H1 (cell line): ENCODE results near the gene GPC3. TPM values are rescaled to one million over a fixed set of nuclear protein-coding genes. Genes with fewer than 3 reads are reported as not detected.

ENCODE experiments used
- CTCF ChIA-PET: fragments of 300-600 bp; sonication (Branson Sonifier 250); formaldehyde crosslinking; loops from one replicate; lab custom pipeline; 2021; ENCODE audit not compliant: partially characterized antibody; lab: Charles Lee
- POLR2A ChIA-PET: fragments of 300-600 bp; sonication (Branson Sonifier 250); formaldehyde crosslinking; loops from one replicate; lab custom pipeline; 2021; ENCODE audit warnings: inconsistent platforms; ENCODE audit not compliant: partially characterized antibody; lab: Charles Lee
- DNase-seq, 2 experiments: peaks; one replicate each; pipeline versions ENCODE4 v3.0.0 to v3.0.0-alpha.2; 2010 to 2022; ENCODE audit warnings: low spot score in 2 of 2, low read depth in 1 of 2, mixed read lengths in 1 of 2
- FAIRE-seq: peaks from 2 replicates; lab custom pipeline; 2011; peaks lifted over from hg19 to GRCh38; lab: Jason Lieb, UNC
- H2AFZ ChIP-seq: 2 replicates; pipeline ENCODE4 v1.8.1; 2012; ENCODE audit warnings: low read length, inconsistent platforms
- H2AK5ac ChIP-seq: 2 replicates; pipeline ENCODE4 v1.6.1; 2013; ENCODE audit warnings: low read depth, low read length
- H2BK120ac ChIP-seq: replicated peaks from 2 replicates; pipeline ENCODE3; 2013; ENCODE audit warnings: low read depth, low read length, inconsistent platforms
- H2BK12ac ChIP-seq: 2 replicates; pipeline ENCODE4 v1.6.1; 2013; ENCODE audit warnings: low read depth, low read length
- H2BK15ac ChIP-seq: 2 replicates; pipeline ENCODE4 v1.6.1; 2013; ENCODE audit warnings: low read length
- H2BK20ac ChIP-seq: 2 replicates; pipeline ENCODE4 v1.6.1; 2013; ENCODE audit warnings: low read length
- H2BK5ac ChIP-seq: 2 replicates; pipeline ENCODE4 v1.6.1; 2013; ENCODE audit warnings: low read depth, low read length
- H3K14ac ChIP-seq: 2 replicates; pipeline ENCODE4 v1.6.1; 2013; ENCODE audit warnings: inconsistent platforms; ENCODE audit not compliant: insufficient read length
- H3K18ac ChIP-seq: 2 replicates; pipeline ENCODE4 v1.6.1; 2013; ENCODE audit warnings: low read length; ENCODE audit errors: extremely low read depth
- H3K23ac ChIP-seq: 2 replicates; pipeline ENCODE4 v1.6.1; 2013; ENCODE audit warnings: inconsistent platforms; ENCODE audit not compliant: insufficient read length
- H3K23me2 ChIP-seq: 2 replicates; pipeline ENCODE4 v1.6.1; 2013; ENCODE audit warnings: low read depth, low read length
- H3K27ac ChIP-seq: 2 replicates; pipeline ENCODE4 v1.6.1; 2011; ENCODE audit warnings: low read depth, low read length, inconsistent platforms
- H3K27me3 ChIP-seq, 4 experiments: replicated peaks in 1 of 4; 1 replicate in 1 of 4; 2 replicates in 3 of 4; pipeline versions ENCODE4 v1.6.1 to v1.8.1; 2011 to 2013; ENCODE audit warnings: low read length in 3 of 4, mild to moderate bottlenecking in 3 of 4, inconsistent platforms in 2 of 4, mixed read lengths in 2 of 4, moderate library complexity in 1 of 4; ENCODE audit not compliant: control insufficient read depth in 3 of 4, insufficient read depth in 3 of 4; ENCODE audit errors: extremely low read depth in 1 of 4
- H3K36me3 ChIP-seq, 4 experiments: 2 replicates each; pipeline versions ENCODE4 v1.6.1 to v1.8.1; 2011 to 2013; ENCODE audit warnings: mild to moderate bottlenecking in 4 of 4, low read length in 3 of 4, moderate library complexity in 2 of 4, control low read depth in 1 of 4, inconsistent platforms in 1 of 4; ENCODE audit not compliant: insufficient read depth in 4 of 4, control insufficient read depth in 2 of 4
- H3K4ac ChIP-seq: replicated peaks from 2 replicates; pipeline ENCODE3; 2013; ENCODE audit warnings: low read length, low read depth, mixed read lengths, inconsistent platforms; ENCODE audit not compliant: insufficient read length
- H3K4me1 ChIP-seq, 4 experiments: replicated peaks in 1 of 4; 1 replicate in 1 of 4; 2 replicates in 3 of 4; pipeline versions ENCODE4 v1.6.1 to v1.8.1; 2011 to 2013; ENCODE audit warnings: low read length in 3 of 4, inconsistent platforms in 2 of 4, mixed read lengths in 1 of 4; ENCODE audit not compliant: insufficient read depth in 4 of 4, control insufficient read depth in 3 of 4
- H3K4me2 ChIP-seq, 2 experiments: 2 replicates each; pipeline versions ENCODE4 v1.6.1 to v1.8.1; 2011 to 2013; ENCODE audit warnings: low read depth in 2 of 2, low read length in 2 of 2, control low read depth in 1 of 2, inconsistent platforms in 1 of 2, mild to moderate bottlenecking in 1 of 2; ENCODE audit not compliant: insufficient read depth in 1 of 2
- H3K4me3 ChIP-seq, 4 experiments: fragments of 200-600, 300-600 bp in 1 of 4; sonication (generic), shearing (Covaris generic), sonication (Bioruptor Twin) in 1 of 4; 2 replicates each; pipeline versions ENCODE4 v1.5.1 to v1.8.1; 2011 to 2016; ENCODE audit warnings: low read length in 4 of 4, low read depth in 3 of 4, control low read depth in 2 of 4, inconsistent platforms in 2 of 4, mild to moderate bottlenecking in 2 of 4, mixed read lengths in 1 of 4, moderate library complexity in 1 of 4; ENCODE audit not compliant: insufficient read depth in 2 of 4; ENCODE audit errors: extremely low read depth in 1 of 4
- H3K56ac ChIP-seq: replicated peaks from 2 replicates; pipeline ENCODE3; 2013; ENCODE audit warnings: low read depth, mild to moderate bottlenecking, mixed read lengths, low read length, inconsistent platforms; ENCODE audit not compliant: insufficient read length
- H3K79me1 ChIP-seq: 2 replicates; pipeline ENCODE4 v1.6.1; 2013; ENCODE audit warnings: low read depth, low read length, control low read depth
- H3K79me2 ChIP-seq, 2 experiments: 2 replicates each; pipeline versions ENCODE4 v1.6.1 to v1.8.1; 2012 to 2013; ENCODE audit warnings: low read length in 2 of 2, mild to moderate bottlenecking in 2 of 2, inconsistent platforms in 1 of 2; ENCODE audit not compliant: insufficient read depth in 2 of 2, control insufficient read depth in 1 of 2
- H3K9ac ChIP-seq, 4 experiments: replicated peaks in 1 of 4; 1 replicate in 1 of 4; 2 replicates in 3 of 4; pipeline versions ENCODE4 v1.6.1 to v1.8.1; 2011 to 2013; ENCODE audit warnings: low read depth in 3 of 4, low read length in 3 of 4, control low read depth in 2 of 4, mild to moderate bottlenecking in 2 of 4, moderate library complexity in 2 of 4, inconsistent platforms in 1 of 4; ENCODE audit errors: extremely low read depth in 1 of 4
- H3K9me3 ChIP-seq, 2 experiments: 2 replicates each; pipeline versions ENCODE4 v1.6.1 to v1.8.1; 2012 to 2013; ENCODE audit warnings: mild to moderate bottlenecking in 2 of 2, moderate library complexity in 2 of 2, control low read depth in 1 of 2, inconsistent platforms in 1 of 2, low read depth in 1 of 2, low read length in 1 of 2, mixed read lengths in 1 of 2; ENCODE audit not compliant: insufficient read depth in 2 of 2
- H4K20me1 ChIP-seq, 2 experiments: replicated peaks in 1 of 2; 2 replicates each; pipeline versions ENCODE3 to v1.8.1; 2011 to 2013; ENCODE audit warnings: inconsistent platforms in 2 of 2, low read length in 2 of 2, mild to moderate bottlenecking in 1 of 2; ENCODE audit not compliant: insufficient read depth in 2 of 2, control insufficient read depth in 1 of 2
- H4K5ac ChIP-seq: 2 replicates; pipeline ENCODE4 v1.6.1; 2013; ENCODE audit warnings: low read length, low read depth, mixed read lengths, inconsistent platforms; ENCODE audit not compliant: insufficient read length
- H4K8ac ChIP-seq: 2 replicates; pipeline ENCODE4 v1.8.0; 2013; ENCODE audit warnings: mild to moderate bottlenecking, moderate library complexity, low read length, inconsistent platforms; ENCODE audit not compliant: insufficient read depth; ENCODE audit errors: extremely low read depth
- H4K91ac ChIP-seq: replicated peaks from 2 replicates; pipeline ENCODE3; 2013; ENCODE audit warnings: low read length, mixed read lengths, inconsistent platforms; ENCODE audit not compliant: insufficient read length
- ATF2 ChIP-seq: IDR thresholded peaks from 2 replicates; pipeline ENCODE4 v1.6.1; 2012; ENCODE audit warnings: low read length, inconsistent platforms
- ATF3 ChIP-seq: IDR thresholded peaks from 2 replicates; pipeline ENCODE4 v1.6.1; 2011; ENCODE audit warnings: low read depth, mild to moderate bottlenecking, low read length; ENCODE audit not compliant: insufficient read depth
- CBX5 ChIP-seq: fragments of 300-800, 300-1000 bp; sonication (generic); IDR thresholded peaks from 2 replicates; pipeline ENCODE4 v1.7.1; 2016; ENCODE audit warnings: antibody characterized with exemption, low read length, low read depth
- CBX8 ChIP-seq: fragments of 300-800, 300-1000 bp; sonication (generic); IDR thresholded peaks from 2 replicates; pipeline ENCODE4 v1.7.1; 2016; ENCODE audit warnings: low read depth, low read length, borderline replicate concordance
- EGR1 ChIP-seq: IDR thresholded peaks from 2 replicates; pipeline ENCODE4 v1.6.1; 2011; ENCODE audit warnings: low read depth, low read length, borderline replicate concordance
- GABPA ChIP-seq: IDR thresholded peaks from 2 replicates; pipeline ENCODE4 v1.6.1; 2011; ENCODE audit warnings: mild to moderate bottlenecking, low read length, moderate library complexity, borderline replicate concordance; ENCODE audit not compliant: insufficient read depth
- PHF8 ChIP-seq: fragments of 200-600 bp; sonication (generic); conservative IDR thresholded peaks from 2 replicates; pipeline ENCODE4 v1.7.1; 2012; ENCODE audit warnings: low read depth, mild to moderate bottlenecking, inconsistent platforms, low read length, moderate library complexity
- POLR2AphosphoS5 ChIP-seq: IDR thresholded peaks from 2 replicates; pipeline ENCODE4 v1.6.1; 2011; ENCODE audit warnings: low read depth, low read length
- RXRA ChIP-seq: IDR thresholded peaks from 2 replicates; pipeline ENCODE4 v1.6.1; 2011; ENCODE audit warnings: low read depth, mild to moderate bottlenecking, low read length, moderate library complexity; ENCODE audit not compliant: insufficient read depth
- SIRT6 ChIP-seq: IDR thresholded peaks from one replicate; pipeline ENCODE4 v1.7.1; 2012; ENCODE audit warnings: low read length, inconsistent platforms
- USF2 ChIP-seq: IDR thresholded peaks from 2 replicates; pipeline ENCODE4 v1.6.1; 2011; ENCODE audit warnings: low read length, improper control_type of control experiment
- WGBS, 2 experiments: shearing (Covaris generic) in 1 of 2; methylation state at CpG; one replicate each; pipeline versions ENCODE4 v1.1.6 to v1.1.7; 2013 to 2015; ENCODE audit warnings: low lambda C conversion rate in 2 of 2, mixed read lengths in 2 of 2, inconsistent platforms in 1 of 2, low coverage in 1 of 2, missing lambda C conversion rate in 1 of 2; ENCODE audit not compliant: insufficient replicate concordance in 2 of 2, insufficient coverage in 1 of 2, insufficient read length in 1 of 2; ENCODE audit errors: extremely low coverage in 1 of 2, missing lambda C conversion rate in 1 of 2; 5-methylcytosine and 5-hydroxymethylcytosine counted together
- polyA plus RNA-seq, 7 experiments: library from polyadenylated mRNA; depleted of rRNA in 3 of 7; stranded (reverse) in 5 of 7; unstranded in 2 of 7; fragments of >200 nt in 5 of 7; fragments of 200-250 nt in 2 of 7; gene quantifications; 1 replicate in 5 of 7; 2 replicates in 1 of 7; 4 replicates in 1 of 7; pipeline versions ENCODE4 v1.2.1 to v1.2.3, GENCODE V29; 2011 to 2013; ENCODE audit warnings: missing spikeins in 2 of 7, mixed read lengths in 2 of 7
- total RNA-seq: library from RNA; stranded (reverse); fragmentation: NEBNext Ultra II Directional; extraction: Animal tissue kit (Norgen Biotek cat#: 25700); gene quantifications from 2 replicates; pipeline ENCODE4 v1.2.1, GENCODE V29; 2021

GPC3 gene
- total and polyA plus RNA-seq, 2 of the 8 experiments (the other 6 are each of a cell fraction or from before 2014, with no cell fraction given): 64.8 to 71.9 TPM

- H3K4ac ChIP-seq: no peak overlapping the region
- WGBS, 2 experiments: 88% methylated on average over 5 of the region's 5 CpGs; no CpG with 5 or more reads in 1 of the 2 experiments
- no peak overlapping the region for H3K9ac ChIP-seq
- no peak overlapping the region for H3K27ac ChIP-seq
- H2BK5ac ChIP-seq: no peak overlapping the region
- no peak overlapping the region for H3K4me2 ChIP-seq
- no peak overlapping the region for H2AK5ac ChIP-seq
- H3K4me1 ChIP-seq: no peaks in the 10 kb centered on the region
- no peaks in the 10 kb centered on the region for H3K36me3 ChIP-seq
- no peak overlapping the region for H3K18ac ChIP-seq
- no peak overlapping the region for H3K56ac ChIP-seq
- H3K23me2 ChIP-seq: no peaks in the 10 kb centered on the region
- H3K9me3 ChIP-seq: no peaks in the 10 kb centered on the region
- H2BK120ac ChIP-seq: no peak overlapping the region
- CTCF ChIA-PET: no interaction called here
- no peaks in the 10 kb centered on the region for H4K20me1 ChIP-seq
- POLR2A ChIA-PET: no interaction called here
- DNase-seq (no peak), FAIRE-seq (no peak)
- no peaks in the 10 kb centered on the region for H3K79me2 ChIP-seq
- H3K23ac ChIP-seq: no peak overlapping the region
- no peaks in the 10 kb centered on the region for H3K27me3 ChIP-seq
- no peak overlapping the region for H4K8ac ChIP-seq
- H2AFZ ChIP-seq: no peak overlapping the region
- H2BK15ac ChIP-seq: no peak overlapping the region
- H4K5ac ChIP-seq: no peak overlapping the region
- TF ChIP-seq RXRA (no peak), CBX5 (no peak), EGR1 (no peak), GABPA (no peak), CBX8 (no peak), POLR2AphosphoS5 (no peak), PHF8 (no peak), ATF2 (no peak), ATF3 (no peak), USF2 (no peak), SIRT6 (no peak)
- H2BK12ac ChIP-seq: no peak overlapping the region
- H3K14ac ChIP-seq: no peak overlapping the region
- H4K91ac ChIP-seq: no peak overlapping the region
- no peak overlapping the region for H2BK20ac ChIP-seq
- no peak overlapping the region for H3K4me3 ChIP-seq
- H3K79me1 ChIP-seq: no peaks in the 10 kb centered on the region
Observed at GRCh38 chrX:133593531-133593930, 391.9 kb downstream of the GPC3 start.
